ENCODE results near the gene PRRT2. TPM values are rescaled to one million over a fixed set of nuclear protein-coding genes. Genes with fewer than 3 reads are reported as not detected.

The PRRT2 gene
- total RNA-seq, 2 donors from 2014 or later = 8.2 to 15.7 TPM

- H3K9me3 ChIP-seq (ENCODE audit: control insufficient read depth, low read length) = no peaks in the 10 kb centered on the region
- no peaks in the 10 kb centered on the region for H3K4me1 ChIP-seq (ENCODE audit: control insufficient read depth, insufficient read depth, low read length)
- H3K36me3 Mint-ChIP-seq (ENCODE audit: low read depth) = peaks cover 31% of the 10 kb centered on the region
- no peak for TF ChIP-seq CTCF (conservative IDR thresholded peaks at IDR 0.05)
- peak overlapping the region; percentile 96 for H3K9ac ChIP-seq (ENCODE audit: extremely low read depth, low read length, poor library complexity, severe bottlenecking)
- H3K9me3 Mint-ChIP-seq = no peaks in the 10 kb centered on the region
- peaks cover 2% of the 10 kb centered on the region for H3K4me1 Mint-ChIP-seq
- H3K4me3 Mint-ChIP-seq = peak overlapping the region; percentile 80
- H3K36me3 ChIP-seq (ENCODE audit: control insufficient read depth, insufficient read depth, low read length) = peaks cover 16% of the 10 kb centered on the region
- peak overlapping the region; percentile 69 for H3K27ac Mint-ChIP-seq
- peaks cover 3% of the 10 kb centered on the region for H3K27me3 Mint-ChIP-seq (ENCODE audit: insufficient read depth)
- H3K27ac ChIP-seq (ENCODE audit: low read depth, low read length) = peak overlapping the region; percentile 99
- no peaks in the 10 kb centered on the region for H3K27me3 ChIP-seq (ENCODE audit: control insufficient read depth, insufficient read depth, low read length, poor library complexity, severe bottlenecking)
- H3K4me3 ChIP-seq (ENCODE audit: low read length) = peak overlapping the region; percentile 88
- no peak for DNase-seq
- WGBS, 2 experiments (ENCODE audit: insufficient coverage in 1 of 2, insufficient read length in 1 of 2) = 1 to 2% methylated on average over 14 to 26 of the region's 27 CpGs
Measured at GRCh38 chr16:29862383-29862883, 50.4 kb downstream of the PRRT2 start.

GRCh38 chr16:29862884-29863668 is 51.1 kb downstream of the PRRT2 start, which contains the start of gene CDIPT:
CDIPT (minus strand) TSS chr16:29863226; CDS start chr16:29862857, 369 bp downstream.
- Mint-ChIP-seq H3K27me3 (ENCODE audit: insufficient read depth) (peaks cover 5% of the 10 kb centered on the region), H3K36me3 (ENCODE audit: low read depth) (peaks cover 31% of the 10 kb centered on the region), H3K4me3 (peak within 1 kb of the TSS; percentile 80), H3K9me3 (no peaks in the 10 kb centered on the region), H3K4me1 (peaks cover 2% of the 10 kb centered on the region), H3K27ac (peak within 1 kb of the TSS; percentile 100)
- Histone ChIP-seq H3K9ac (ENCODE audit: extremely low read depth, low read length, poor library complexity, severe bottlenecking) (peak within 1 kb of the TSS; percentile 96), H3K36me3 (ENCODE audit: control insufficient read depth, insufficient read depth, low read length) (peaks cover 16% of the 10 kb centered on the region), H3K9me3 (ENCODE audit: control insufficient read depth, low read length) (no peaks in the 10 kb centered on the region), H3K4me3 (ENCODE audit: low read length) (peak within 1 kb of the TSS; percentile 88), H3K27ac (ENCODE audit: low read depth, low read length) (peak within 1 kb of the TSS; percentile 99), H3K27me3 (ENCODE audit: control insufficient read depth, insufficient read depth, low read length, poor library complexity, severe bottlenecking) (no peaks in the 10 kb centered on the region), H3K4me1 (ENCODE audit: control insufficient read depth, insufficient read depth, low read length) (no peaks in the 10 kb centered on the region)
- peak; percentile 71 for TF ChIP-seq CTCF (conservative IDR thresholded peaks at IDR 0.05)
- DNase-seq = peak; percentile 98
- WGBS, 2 experiments (ENCODE audit: insufficient coverage in 1 of 2, insufficient read length in 1 of 2) = 0% methylated on average over 29 to 54 of the region's 57 CpGs

- Histone ChIP-seq H3K9me3 (ENCODE audit: control insufficient read depth, low read length) (no peaks in the 10 kb centered on the region), H3K27me3 (ENCODE audit: control insufficient read depth, insufficient read depth, low read length, poor library complexity, severe bottlenecking) (no peaks in the 10 kb centered on the region), H3K27ac (ENCODE audit: low read depth, low read length) (no peak overlapping the region), H3K4me1 (ENCODE audit: control insufficient read depth, insufficient read depth, low read length) (no peaks in the 10 kb centered on the region), H3K36me3 (ENCODE audit: control insufficient read depth, insufficient read depth, low read length) (peaks cover 10% of the 10 kb centered on the region), H3K4me3 (ENCODE audit: low read length) (no peak overlapping the region), H3K9ac (ENCODE audit: extremely low read depth, low read length, poor library complexity, severe bottlenecking) (no peak overlapping the region)
- WGBS, 2 experiments (ENCODE audit: insufficient coverage in 1 of 2, insufficient read length in 1 of 2) = 46% methylated on average over 16 of the region's 16 CpGs; no CpG with 5 or more reads in 1 of the 2 experiments
- peaks cover 26% of the 10 kb centered on the region for H3K36me3 Mint-ChIP-seq (ENCODE audit: low read depth)
- peaks cover 5% of the 10 kb centered on the region for H3K27me3 Mint-ChIP-seq (ENCODE audit: insufficient read depth)
- DNase-seq = no peak
- H3K4me3 Mint-ChIP-seq = peak overlapping the region; percentile 80
- no peak for TF ChIP-seq CTCF (conservative IDR thresholded peaks at IDR 0.05)
- H3K27ac Mint-ChIP-seq = peak overlapping the region; percentile 100
- H3K9me3 Mint-ChIP-seq = no peaks in the 10 kb centered on the region
- peaks cover 2% of the 10 kb centered on the region for H3K4me1 Mint-ChIP-seq
Measured at GRCh38 chr16:29863669-29863984, 51.6 kb downstream of the PRRT2 start.

All from endodermal cell (in vitro differentiated cells).